Measurements from ENCODE around the gene HIPK2.

Gene HIPK2

DNA sequence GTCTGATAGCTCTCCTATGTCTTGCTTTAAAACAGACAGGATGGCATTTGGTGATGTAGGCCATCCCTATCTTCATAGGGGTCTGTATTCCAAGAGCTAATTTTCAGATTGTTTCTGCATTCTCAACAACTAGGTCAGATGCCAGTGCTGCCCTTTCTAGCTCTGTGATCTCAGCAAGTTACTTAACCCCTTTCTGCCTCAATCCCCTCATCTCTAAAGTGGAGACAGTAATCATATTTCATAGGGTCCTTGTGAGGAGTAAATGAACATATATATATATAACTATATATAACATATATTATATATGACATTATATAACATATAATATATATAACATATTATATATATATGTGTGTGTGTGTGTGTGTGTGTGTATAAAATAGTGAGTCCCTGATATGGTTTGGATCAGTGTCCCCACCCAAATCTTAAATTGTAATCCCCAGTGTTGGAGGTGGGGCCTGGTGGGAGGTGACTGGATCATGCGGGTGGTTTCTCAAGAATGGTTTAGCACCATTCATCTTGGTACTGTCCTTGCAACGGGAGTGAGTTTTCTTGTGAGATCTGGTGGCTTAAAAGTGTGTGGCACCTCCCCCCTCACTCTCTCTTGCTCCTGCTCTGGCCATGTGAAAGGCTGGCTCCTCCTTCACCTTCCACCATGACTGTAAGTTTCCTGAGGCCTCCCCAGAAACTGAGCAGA, 45.2 kb downstream of the HIPK2 start:
- DNase-seq = no peak

DNA sequence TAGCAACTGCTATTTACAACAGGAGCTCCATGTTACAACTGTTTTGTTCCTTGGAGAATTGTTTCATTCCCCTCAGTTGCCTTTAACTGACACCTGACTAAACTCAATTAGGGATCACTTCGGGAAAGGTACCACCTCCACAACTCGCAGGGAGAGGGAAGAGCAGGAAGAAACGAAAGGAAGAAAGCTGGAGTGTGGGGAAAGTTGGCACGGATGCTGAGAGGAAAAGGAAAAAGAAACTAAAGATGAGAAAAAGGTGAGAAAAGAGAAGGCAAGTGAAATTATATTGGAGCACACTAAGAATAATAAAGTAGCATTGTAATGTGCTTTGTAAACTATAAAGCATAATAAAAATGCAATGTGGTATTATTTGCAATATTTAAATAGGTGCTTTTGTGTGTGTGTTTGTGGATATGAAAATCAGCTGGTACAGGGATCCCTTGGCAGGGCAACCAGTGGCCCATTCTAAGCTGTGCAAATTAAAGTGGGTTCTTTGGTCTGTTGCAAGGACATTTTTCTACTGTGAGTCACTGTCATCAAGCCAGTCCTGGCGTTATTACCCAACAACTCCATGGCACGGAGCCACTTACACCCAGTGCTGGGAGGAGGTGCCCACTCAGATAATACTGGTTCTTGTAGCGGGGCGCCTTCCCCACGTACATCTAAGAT, 45.9 kb downstream of the HIPK2 start:
- DNase-seq = no peak

DNA sequence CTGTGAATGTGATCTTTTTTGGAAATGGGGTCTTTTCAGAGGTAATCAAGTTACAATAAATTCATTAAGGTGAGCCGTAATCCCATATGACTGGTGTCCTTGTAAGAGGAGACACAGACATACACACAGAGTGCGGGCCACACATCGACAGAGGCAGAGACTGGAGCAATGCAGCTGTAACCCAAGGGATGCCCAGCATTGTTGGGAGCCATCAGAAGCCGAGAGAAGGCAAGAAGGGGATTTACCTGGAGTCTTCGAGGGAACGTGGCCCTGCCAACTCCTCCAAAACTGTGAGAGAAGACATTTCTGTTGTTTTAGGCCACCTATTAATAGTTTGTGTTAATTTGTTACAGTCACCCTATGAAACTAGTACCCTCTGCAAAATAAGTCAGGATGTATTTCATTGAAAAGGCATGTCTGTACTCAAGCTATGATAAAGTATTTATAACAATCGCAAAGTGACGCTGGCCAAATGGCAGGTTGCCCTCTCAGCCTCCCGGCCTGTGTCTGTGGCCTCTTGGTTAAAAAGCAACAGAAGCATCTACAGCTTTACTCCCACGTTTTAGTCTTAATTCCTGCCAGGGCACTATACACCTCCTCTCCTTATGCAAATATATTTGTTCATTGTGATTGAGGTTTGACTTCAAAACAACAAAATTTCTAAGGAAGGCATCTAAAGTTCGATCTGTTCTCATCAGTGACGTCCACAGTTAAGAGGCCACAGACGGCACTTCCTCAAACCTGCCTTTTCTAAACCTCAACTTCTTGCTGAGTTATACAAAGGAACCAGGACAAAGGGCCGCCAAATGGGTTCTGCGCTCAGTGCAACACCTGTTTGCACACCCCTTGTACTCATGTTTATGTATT, 46.8 kb downstream of the HIPK2 start:
- no peak for DNase-seq

DNA sequence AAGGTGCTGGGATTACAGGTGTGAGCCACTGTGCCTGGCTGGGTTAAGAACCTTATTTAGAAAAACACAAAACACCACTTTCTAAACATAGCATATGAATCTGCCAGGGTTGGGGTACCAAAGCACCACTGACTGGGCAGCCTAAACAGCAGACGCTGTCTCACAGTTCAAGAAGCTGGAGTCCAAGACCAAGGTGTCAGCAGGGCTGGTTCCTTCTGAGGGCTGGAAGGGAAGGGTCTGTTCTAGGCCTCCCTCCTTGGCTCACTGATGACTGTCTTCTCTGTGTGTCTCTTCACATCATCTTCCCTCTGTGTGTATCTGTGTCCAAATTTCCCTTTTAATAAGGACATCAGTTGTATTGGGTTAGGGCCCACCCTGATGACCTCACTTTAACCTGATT, 49.6 kb downstream of the HIPK2 start:
- no peak for DNase-seq

DNA sequence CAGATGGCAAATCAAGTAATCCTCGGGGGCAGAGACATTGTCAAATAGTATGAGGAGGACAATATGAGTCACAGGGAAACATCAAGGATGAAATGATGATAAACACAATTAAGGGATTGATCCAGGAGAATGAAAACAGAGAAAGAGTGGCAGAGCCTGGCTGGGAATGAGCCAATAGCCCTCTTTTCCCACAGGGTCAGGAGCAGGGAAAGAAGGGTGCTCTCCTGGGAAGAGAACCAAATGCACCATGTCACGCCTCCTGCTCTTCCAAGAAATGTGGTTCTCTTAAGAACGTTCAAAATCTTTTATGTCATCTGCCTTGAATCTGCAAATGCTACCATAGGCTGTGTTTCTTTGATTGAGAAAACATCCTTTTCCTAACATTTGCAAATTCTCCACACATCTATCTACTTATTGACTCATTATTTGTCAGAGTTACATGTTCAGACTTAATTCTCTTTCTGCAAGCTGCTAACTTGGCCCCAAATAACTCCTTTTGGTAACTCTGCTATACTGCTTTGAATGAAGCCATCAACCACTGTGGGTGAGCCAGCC, 50.6 kb downstream of the HIPK2 start:
- no peak for DNase-seq

DNA sequence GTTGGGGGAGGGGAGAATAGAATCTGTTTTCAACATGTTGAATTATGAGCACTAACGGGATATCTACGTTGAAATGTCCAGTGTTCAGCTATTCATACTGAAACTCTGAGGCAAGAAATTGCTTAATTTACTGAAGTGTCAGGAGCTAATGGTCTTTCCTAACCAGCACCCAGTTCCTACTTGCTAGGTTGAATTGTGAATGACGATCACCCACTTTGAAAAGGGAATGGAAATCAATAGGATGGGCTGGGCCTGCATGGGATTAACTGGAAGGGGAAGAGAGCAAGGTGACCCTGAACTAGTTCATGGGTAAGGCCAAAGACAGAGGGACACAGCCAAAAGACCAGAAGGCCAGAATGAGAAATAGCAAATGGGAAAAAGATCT, 51.3 kb downstream of the HIPK2 start:
- DNase-seq = no peak

DNA sequence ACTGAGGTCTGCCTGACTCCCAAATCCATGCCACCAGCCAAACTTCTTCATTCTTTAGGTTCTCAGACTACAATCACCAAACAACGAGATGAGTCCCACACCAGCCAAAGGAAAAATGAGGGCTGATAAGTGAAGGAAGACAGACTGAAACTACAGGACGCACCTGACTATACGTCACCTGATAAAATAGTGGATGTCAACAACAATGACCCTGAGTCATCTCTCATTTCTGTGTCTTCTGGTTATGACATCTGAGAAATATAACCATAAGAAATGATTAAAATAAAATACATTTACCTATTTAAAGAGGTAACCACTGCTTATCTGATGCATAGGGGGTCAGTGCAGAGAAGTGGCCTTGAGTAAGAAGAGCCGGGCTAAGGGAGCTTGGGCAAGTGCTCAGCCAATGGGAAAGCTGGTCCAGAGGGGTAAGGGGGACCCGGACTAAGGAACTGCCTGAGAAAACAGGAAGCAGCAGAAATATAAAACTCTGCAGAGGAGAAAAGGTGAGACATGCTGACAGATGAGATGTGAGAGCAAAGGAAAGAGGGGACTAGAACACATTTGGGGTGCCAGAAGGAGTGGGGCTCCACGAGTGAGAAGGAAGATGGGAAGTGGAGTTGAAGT, 51.8 kb downstream of the HIPK2 start:
- DNase-seq = no peak

DNA sequence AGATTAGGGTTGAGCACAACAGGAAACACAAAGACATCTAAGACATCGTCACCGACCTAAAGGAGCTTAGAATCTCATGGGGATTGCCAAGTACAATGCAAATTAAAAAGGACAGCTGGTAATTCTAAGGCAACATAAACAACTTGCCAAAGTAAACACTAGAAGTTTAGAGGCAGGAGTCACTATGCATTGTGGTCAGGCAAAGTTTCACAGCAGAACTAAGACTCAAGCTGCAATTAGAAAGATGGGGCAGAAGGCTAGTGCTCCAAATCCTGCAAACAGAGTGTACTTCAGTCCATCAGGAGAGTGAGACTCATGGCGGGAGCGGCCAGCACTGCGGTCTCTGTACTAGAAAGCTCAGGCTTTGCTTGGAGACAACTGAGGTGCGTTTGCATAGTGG, 52.7 kb downstream of the HIPK2 start:
- no peak for DNase-seq

DNA sequence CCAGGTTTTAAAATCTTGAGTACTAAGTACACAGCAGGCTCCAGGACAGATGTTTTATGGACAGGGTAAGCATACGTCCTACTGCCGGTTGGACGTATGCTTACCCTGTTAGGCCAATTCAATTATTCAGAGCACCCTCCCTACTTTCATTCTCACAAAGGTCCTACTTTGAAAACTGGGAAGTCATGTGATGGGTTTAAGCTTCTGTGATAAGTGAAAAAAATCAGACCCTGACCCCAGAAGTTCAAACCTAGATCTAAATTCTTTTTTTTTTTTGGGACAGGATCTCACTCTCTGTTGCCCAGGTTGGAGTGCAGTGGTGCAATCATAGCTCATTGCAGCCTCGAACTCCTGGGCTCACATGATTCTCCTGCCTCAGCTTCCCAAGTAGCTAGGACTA, 55.2 kb downstream of the HIPK2 start:
- DNase-seq = no peak

DNA sequence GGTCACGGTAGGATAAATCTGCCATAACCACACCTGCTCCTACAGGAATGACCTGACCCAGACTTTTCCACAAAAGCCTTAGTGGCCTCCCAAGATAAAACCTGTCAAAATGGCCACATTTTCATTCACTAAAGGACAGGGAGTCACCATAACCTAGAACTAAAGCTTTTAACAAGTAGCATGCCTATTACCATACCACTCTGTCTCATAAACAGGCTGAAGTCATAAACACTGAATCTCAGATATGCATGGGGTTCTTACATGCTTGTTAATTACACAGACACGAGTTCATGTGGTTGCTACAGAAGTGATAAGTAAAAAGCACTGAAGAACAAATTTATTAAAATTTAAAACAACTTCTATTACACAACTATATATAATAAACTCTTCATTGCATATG, 56.0 kb downstream of the HIPK2 start:
- DNase-seq = no peak

DNA sequence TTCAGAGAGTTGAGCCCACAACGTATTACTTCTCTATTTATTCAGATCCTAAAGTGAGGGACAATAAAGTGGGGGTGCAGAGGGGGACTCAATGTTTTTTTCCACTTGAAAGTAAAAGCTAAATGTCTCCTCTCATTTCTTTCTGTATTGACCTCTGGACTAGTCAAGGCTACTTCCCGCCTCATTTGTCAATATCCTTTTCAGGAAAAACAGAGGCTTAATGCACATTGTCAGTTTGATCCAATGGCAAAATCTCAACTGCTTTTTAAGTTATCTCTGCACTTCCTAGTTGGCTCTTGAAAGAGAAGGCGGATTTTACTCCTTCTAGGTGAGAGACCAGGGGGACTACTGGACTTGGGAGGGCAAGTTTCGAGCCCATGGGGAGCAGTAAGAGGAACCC, 56.4 kb downstream of the HIPK2 start:
- DNase-seq = no peak

DNA sequence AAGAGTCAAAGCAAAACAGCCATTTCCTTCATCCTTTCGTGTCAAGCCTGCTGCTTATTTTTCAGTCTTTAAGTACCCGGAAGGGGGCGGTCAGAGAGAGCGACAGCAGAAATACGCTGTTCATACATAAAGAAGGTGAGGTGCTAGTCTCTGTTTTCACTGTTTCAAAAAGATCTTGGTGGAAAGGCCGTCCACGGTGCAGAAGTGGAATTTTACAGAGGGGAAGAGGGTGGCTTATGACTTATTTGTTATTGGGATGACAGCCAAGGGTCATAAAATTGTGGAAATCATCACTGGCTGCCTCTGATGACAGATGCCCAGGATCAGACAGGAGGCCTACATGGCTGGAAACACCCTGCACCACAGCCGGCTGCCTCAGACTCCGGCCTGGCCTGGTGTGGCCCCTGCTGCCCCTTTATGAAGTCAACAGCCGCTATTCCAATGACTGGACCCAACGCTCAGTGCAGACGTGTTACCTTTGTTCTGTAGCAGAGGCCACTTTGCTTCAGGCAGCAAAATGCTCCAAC, 57.0 kb downstream of the HIPK2 start:
- no peak for DNase-seq

DNA sequence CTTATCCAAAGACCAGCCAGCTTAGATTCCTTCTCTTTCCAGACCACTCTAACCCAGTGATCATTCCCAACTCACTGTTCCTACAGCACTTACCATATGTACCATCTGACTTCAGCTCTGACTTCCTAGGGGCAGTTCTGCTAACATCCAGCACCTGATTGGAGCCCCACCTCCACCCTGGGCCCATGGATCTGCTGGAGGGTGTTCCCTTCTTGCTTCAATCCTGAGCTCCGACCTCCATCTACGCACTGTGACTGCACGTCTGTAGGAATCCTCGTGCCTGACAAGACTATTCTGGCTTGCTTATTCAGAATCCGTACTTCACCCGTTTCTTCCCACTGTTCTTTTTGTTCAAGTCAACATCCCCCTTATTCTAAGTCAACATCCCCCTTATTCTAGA, 57.6 kb downstream of the HIPK2 start:
- no peak for DNase-seq

DNA sequence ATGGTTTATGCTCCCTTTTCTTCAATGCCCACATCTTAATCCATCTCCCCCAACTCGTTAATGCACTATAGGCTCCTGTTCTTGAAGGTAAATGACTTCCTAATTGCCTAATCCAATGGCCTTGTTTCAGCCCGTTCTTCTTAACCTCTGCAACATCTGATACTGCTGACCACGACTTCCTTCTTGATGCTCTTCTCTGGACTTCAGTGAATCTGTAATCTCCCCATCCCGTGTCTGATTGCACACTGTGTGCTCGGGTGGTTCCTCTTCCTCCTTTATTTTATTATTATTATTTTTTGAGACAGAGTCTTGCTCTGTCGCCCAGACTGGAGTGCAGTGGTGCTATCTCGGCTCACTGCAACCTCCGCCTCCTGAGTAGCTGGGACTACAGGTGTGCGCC, 58.9 kb downstream of the HIPK2 start:
- DNase-seq = no peak

DNA sequence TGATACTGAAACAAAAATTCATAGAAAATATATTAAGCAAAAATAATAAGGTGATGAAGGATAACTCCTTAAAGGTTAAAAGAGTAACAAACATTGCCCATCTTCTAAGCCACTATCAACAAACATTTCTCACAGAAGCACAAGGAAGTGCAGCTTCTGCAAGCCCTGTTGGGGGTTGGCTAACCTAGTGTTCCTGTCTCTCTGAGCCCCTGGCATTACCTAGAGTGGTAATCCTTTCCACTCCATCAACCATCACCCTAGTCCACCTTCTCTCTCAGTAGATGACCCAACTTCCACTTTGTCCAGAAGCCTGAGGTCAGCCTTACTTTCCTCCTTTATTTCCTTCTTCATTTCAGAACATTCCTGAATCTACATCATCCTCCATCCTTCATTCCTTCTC, 59.7 kb downstream of the HIPK2 start:
- DNase-seq = no peak

DNA sequence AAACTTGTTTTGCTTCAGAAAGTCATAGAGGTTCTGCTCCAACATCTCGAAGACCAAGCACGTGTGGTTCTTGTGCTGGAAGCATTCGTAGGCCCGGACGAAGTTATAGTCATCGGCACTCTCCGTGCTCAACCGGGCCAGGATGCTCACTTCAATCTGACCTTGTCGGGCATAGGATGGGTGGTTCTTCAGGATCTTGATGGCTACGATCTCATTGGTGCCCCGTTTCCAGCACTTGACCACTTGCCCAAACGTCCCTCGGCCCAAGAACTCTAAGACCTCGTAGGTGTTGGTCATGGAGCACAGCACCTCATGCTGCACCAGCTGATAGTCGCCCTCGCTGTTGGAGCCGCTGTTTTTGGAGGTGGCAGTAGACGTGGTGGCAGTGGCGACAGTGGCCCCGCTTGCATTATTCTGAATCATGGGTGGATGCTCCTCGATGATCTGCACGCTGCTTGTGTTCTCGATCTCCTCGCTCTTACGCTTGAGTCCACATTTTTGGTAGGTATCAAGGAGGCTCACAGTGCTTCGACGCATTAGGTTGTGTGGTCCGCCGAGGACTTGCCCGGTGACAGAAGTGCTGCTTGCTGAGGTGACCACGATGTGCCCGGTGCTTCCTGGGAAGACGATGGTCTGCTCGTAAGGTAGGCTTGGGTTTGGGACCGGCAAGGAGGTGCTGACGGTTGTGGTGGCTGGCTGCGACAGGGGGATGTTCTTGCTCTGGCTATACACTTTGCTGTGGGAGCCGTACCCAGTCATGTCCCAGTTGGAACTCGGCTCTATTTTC, 61.4 kb downstream of the HIPK2 start:
- no peak for DNase-seq

DNA sequence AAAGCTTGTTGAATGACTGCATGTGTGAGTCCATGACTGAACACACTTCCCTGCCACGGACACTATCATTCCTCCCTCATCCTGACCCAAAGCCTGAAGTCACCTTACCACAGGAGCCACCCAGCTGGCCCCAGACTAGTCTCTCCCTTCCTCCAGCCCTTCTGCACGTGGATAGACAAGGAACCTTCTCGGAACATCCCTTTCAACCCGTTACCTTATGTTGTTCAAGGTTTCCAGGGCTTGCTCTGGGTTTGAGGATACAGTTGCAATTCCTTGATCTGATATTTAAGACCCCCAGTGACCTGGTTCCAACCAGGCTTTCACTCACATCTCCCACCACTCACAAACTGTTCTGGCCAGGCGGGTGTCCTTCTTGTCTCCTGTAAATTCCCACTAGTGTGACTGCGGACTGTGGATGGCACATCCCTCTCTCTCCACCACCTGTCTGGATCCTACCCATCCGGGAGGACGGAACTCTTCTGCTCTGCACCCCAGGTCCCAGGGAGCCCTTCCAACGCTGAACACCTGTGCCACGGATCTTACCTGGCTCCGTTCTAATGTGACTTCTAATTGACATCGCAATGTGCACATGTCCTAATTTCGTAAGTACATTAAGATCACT, 62.5 kb downstream of the HIPK2 start:
- DNase-seq = no peak

DNA sequence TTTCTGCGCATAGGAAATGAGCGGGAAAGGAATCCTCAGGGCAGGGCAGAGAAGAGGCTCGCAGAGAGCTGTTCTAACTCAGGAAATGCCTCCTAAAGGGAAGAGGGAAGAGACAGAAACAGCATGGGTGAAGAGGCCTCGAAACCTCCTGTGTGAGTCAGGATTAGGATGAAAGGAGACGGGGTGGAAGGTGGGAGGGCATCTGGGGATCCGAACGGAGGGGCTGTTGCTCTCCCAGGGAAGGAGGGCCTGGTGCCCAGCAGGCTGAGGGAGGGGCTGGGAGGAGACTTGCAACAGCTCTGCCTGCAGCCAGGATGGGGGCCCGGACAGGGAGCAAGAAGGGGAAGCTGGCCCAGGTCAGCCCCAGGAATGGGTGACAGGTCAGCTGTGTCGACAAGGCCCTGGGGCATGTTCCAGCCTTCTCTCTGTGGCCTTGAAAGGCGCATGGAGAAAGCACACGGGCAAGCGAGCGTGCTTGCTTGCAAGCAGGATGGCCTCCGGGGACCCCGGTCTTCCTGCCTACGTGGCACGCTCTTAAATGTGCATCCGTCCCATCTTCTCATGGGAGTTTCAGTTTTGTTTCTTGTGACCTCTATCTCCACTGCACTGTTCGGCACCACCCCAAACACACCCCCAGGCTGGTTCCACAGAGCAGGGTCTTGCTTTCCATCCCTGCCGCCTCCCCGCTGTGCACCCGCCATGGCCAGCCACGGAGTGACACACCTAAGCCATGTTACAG, 63.5 kb downstream of the HIPK2 start:
- no peak for DNase-seq

DNA sequence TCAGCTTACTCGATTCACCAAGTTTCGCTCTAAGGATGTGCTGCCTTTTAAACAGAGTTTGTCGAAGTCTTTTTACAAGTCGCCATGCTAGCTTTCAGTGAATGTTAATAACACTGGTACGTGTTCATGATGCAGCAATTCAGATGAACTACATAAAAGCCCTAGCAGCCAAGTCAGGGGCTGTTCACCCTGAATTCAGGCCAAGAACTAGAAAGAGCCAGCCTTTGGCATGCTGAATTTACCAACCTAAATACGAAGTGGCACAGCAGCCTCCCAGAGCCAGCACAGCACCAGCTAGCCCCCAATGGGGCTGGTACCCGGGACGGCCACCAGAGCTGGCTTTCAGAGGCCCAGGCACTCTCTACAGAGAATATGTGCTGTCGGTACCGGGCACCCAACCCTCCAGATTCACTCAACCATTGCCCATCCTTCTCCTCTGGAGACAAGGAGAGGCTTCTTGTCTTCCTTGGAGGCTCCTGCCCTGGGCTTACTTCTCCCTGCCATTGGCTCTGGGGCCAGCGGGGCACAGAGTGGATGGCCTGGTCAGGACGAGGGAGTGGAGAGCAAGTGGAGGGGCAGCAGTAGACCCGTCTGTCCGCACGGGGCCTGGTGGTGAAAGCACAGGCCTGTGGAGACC, 64.2 kb downstream of the HIPK2 start:
- DNase-seq = no peak

DNA sequence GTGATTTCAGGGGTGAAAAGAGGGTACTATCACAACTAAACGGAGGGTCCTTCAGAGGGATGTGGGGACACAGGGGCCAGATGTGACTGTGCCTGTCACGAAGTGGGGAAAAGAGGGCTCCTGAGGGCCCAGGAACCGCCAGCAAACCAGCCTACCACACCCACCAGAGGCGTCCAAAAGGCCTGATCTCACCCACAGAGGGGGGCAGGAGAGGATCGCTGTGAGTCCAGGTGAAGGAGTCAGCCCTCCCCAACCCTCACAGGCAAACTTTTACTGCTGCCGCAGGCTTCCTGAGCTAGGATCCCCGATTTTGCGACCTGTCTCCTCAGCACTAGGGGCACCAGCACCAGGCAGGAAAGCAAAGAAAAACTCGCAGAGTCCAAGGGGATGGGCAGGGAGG, 64.7 kb downstream of the HIPK2 start:
- DNase-seq = no peak

Data from stimulated activated CD4-positive, alpha-beta T cell treated with anti-CD3 and anti-CD28 coated beads, Interleukin-4, amount 100 ng/mL, for 1 hour (primary cell).